DOHH2 (cell line): ENCODE measurements around the gene SHROOM3.

Source experiments
- EZH2phosphoT487 ChIP-seq: fragments of 200-600 bp; sonication (generic); IDR thresholded peaks from 2 replicates; pipeline ENCODE4 v1.6.1; 2017; ENCODE audit warnings: borderline replicate concordance, mild to moderate bottlenecking, antibody characterized with exemption, low read length, moderate library complexity, mixed read lengths
- TF ChIP-seq, protein P1 (sequence below): fragments of 200-600 bp; sonication (generic); IDR thresholded peaks from one replicate; pipeline ENCODE4 v1.5.1; 2014; ENCODE audit warnings: antibody characterized with exemption, mild to moderate bottlenecking, low read depth, low read length; ENCODE audit not compliant: poor library complexity, severe bottlenecking

DNA sequence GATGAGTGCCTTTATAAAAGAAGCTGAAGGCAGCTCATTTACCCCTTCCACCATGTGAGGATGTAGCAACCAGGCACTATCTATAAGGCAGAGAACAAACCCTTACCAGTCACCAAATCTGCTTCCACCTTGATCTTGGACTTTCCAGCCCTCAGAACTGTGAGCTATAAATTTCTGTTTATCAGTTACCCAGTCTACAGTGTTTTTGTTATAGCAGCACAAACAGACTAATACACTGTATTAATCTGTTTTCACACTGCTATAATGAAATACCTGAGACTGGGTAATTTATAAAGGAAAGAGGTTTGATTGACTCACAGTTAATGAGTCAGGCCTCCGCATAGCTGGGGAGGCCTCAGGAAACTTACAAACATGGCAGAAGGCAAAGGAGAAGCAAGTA lies 371.7 kb downstream of the SHROOM3 start:
- TF ChIP-seq, protein P1, sequence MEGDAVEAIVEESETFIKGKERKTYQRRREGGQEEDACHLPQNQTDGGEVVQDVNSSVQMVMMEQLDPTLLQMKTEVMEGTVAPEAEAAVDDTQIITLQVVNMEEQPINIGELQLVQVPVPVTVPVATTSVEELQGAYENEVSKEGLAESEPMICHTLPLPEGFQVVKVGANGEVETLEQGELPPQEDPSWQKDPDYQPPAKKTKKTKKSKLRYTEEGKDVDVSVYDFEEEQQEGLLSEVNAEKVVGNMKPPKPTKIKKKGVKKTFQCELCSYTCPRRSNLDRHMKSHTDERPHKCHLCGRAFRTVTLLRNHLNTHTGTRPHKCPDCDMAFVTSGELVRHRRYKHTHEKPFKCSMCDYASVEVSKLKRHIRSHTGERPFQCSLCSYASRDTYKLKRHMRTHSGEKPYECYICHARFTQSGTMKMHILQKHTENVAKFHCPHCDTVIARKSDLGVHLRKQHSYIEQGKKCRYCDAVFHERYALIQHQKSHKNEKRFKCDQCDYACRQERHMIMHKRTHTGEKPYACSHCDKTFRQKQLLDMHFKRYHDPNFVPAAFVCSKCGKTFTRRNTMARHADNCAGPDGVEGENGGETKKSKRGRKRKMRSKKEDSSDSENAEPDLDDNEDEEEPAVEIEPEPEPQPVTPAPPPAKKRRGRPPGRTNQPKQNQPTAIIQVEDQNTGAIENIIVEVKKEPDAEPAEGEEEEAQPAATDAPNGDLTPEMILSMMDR, result no peak
- no peak for TF ChIP-seq EZH2phosphoT487
